NCI-H1105 (cell line): ENCODE results near the gene ANKRD12.
"Not testable (repeated sequence)": the region's sequence is repeated elsewhere in the genome, so short reads cannot be mapped to it uniquely, and the experiment has no call there.

Source experiments
- DNase-seq: peaks from one replicate; lab custom pipeline; 2025; lab: John Stamatoyannopoulos, UW

ANKRD12 gene

DNA sequence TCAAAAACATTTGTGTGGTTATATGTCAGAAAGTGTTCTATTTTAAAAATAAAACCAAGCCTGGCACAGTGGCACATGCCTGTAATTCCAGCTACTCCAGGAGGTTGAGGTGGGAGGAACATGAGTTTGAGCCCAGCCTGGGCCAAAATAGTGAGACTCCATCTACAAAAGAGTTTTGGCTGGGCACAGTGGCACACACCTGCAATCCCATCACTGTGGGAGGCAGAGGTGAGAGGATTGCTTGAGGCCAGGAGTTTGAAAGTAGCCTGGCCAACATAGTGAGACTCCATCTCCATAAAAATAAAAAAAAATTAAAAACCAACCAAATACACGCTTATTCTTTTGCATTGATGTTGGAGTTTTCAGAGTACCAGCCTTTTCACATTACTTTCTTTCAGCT is 9.6 kb downstream of the ANKRD12 start:
- DNase-seq, result no peak

DNA sequence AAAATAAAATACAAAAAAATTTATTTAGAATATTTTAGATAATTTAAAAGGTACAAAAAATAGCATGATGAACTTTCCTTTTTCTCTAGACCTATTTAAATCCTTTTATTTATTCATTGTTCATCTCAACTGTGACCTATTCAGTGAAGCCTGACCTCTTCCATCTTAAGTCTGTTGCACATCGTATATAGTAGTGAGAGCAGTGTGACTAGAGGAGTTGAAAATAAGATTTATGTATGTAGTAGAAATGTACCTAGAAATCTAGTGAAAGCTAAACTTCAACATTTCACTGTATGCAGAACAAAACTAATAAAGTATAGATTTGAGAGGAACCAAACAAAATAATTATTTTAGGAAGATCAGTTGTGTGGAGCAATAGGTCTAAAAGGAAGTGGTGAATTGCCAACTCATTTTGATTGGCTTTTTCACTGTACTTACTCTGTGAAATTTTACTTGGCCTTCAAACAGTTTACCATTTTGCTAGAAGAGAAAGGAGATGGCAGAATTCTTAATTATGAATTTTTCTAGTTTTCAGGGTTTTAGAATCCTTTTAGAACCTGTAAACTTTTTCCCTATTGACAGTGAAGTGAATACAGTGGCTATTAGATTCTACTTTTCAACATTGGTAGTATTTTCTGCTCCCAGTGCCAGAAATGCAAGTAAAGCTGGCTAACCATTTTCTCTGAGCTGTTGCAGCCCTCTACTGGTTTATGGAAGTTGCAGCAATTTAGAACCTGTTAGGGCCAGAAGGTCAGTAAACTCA is 11.0 kb downstream of the ANKRD12 start:
- DNase-seq, result peak; percentile 14

DNA sequence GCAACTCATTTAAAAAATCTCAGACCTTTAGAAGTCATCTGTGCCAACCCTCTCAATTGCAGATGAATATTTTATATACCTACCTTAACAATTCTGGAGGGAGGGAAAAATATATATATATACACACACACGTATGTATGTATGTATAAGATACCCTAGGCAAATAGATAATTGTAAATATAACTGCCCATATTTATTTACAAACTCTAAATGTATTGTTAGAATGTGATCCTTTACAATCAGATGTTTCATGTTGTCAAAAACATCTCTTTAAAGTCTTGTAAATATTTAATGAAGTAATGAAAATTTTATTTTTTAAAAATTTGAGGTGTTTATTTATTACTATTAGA is 11.6 kb downstream of the ANKRD12 start:
- DNase-seq, result no peak

DNA sequence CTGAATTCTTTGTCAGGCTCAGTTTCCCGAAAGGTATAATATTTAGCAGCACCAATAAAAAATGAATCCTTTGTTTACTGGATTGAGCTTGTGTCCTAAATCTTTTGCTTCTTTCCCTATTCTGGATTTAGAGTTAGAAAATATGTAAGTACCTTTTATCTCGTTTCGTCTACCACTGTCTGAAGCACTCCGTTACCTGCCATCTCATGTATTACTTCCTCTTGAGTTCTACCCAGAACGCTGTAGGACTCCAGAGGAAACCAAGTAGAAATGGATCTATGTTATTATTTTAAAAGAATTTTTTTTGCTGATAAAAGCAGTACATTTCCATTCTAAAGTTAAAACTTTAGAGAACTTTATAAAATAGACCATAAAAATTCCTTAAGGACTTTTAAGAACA is 13.5 kb downstream of the ANKRD12 start:
- no peak for DNase-seq

DNA sequence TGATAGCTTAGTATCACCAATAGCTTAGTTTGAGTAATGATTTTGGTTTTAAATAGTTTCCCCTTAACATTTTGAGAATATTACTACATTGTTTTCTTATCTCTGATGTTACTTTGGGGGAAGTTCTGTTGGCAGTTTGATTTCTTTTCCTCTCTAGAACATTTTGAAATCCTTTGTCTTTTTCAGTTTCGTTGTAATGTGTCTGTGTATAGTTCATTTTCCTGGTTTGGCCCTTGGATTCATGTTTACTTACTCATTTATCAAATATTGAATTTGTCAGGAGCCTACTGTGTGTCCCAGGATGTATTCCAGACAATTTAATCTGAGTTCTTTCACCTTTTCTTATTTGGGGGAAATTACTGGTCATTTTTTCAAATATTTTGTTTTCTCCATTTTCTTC is 16.7 kb downstream of the ANKRD12 start:
- no peak for DNase-seq

DNA sequence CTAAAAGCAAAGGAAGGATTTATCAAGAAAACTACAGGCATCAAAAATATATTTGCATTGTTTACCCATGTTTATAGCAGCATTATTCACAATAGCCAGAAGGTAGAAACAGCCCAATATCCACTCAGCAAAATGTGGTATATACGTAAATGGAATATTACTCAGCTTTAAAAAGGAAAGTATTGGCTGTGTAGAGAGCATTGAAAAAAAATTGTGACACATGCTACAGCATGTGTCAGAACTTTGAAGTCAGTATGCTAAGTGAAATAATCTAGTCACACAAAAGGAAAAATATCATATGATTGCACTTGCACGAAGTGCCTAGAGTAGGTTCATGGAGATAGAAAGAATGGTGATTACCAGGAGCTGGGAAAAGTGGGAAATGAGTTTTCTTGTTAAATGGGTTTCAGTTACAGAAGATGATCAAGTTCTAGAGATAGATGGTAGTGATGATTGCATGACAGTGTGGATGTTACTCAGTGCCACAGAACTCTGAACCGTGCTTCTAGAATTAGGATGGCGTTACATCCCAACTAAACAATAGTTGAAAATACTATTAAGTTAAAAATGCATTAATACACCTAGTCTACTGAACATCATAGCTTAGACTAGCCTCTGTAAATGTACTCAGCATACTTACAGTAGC is 20.1 kb downstream of the ANKRD12 start:
- no peak for DNase-seq

DNA sequence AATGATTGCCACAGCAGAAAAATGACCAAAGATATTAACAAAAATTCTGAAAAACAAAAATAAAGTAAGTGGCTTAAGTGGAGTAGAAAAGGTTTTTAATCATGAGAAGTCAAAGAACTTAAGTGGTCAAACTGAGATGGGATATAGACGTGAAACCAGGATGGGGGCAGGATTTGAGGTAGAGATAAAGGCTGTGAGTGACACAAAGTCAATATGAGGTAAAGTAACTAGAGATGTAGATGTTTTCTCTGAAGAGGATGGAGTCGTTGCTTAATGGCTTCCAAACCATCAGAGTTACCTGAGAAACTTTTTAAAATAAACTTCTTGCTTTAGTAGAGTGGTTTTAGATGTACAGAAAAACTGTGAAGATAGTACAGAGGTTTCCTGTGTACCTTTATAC is 21.2 kb downstream of the ANKRD12 start:
- DNase-seq, result no peak

DNA sequence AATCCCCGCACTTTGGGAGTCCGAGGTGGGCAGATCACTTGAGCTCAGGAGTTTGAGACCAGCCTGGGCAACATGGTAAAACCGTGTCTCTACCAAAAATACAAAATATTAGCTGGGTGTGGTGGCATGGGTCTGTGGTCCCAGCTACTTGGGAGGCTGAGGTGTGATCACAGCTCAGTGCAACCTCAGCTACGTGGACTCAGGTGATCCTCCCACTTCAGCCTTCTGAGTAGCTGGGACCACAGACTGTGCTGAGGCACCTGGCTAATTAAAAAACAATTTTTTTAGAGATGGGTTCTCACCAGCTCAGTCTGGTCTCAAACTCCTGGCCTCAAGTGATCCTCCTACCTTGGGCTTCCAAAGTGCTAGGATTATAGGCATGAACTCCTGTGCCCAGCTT is 23.4 kb downstream of the ANKRD12 start:
- no peak for DNase-seq

DNA sequence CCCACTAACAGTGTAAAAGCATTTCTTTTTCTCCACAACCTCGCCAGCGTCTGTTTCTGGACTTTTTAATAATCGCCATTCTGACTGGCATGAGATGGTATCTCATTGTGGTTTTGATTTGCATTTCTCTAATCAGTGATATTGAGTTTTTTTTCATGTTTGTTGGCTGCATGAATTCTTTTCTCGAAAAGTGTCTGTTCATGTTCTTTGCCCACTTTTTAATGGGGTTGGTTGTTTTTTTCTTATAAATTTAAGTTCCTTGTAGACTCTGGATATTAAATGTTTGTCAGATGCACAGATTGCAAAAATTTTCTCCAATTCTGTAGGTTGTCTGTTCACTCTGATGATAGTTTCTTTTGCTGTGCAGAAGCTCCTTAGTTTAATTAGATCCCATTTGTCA is 26.1 kb downstream of the ANKRD12 start:
- not testable (repeated sequence) for DNase-seq

DNA sequence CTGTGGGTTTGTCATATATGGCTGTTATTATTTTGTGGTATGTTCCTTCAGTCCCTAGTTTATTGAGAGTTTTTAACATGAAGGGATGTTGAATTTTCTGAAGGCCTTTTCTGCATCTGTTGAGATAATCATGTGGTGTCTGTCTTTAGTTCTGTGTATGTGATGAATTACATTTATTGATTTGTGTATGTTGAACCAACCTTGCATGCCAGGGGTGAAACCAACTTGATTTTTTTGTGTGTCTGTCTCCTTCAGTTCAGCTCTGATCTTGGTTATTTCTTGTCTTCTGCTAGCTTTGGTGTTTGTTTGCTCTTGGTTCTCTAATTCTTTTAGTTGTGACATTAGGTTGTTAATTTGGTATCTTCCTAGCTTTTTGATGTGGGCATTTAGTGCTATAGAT is 27.6 kb downstream of the ANKRD12 start:
- not testable (repeated sequence) for DNase-seq

DNA sequence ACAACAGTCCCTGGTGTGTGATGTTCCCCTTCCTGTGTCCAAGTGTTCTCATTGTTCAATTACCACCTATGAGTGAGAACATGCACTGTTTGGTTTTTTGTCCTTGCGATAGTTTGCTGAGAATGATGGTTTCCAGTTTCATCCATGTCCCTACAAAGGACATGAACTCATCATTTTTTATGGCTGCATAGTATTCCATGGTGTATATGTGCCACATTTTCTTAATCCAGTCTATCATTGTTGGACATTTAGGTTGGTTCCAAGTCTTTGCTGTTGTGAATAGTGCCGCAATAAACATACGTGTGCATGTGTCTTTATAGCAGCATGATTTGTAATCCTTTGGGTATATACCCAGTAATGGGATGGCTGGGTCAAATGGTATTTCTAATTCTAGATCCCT is 29.3 kb downstream of the ANKRD12 start:
- DNase-seq, result not testable (repeated sequence)

DNA sequence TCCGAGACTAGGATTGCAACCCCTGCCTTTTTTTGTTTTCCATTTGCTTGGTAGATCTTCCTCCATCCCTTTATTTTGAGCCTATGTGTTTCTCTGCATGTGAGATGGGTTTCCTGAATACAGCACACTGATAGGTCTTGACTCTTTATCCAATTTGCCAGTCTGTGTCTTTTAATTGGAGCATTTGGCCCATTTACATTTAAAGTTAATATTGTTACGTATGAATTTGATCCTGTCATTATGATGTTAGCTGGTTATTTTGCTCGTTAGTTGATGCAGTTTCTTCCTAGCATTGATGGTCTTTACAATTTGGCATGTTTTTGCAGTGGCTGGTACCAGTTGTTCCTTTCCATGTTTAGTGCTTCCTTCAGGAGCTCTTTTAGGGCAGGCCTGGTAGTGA is 32.9 kb downstream of the ANKRD12 start:
- not testable (repeated sequence) for DNase-seq

DNA sequence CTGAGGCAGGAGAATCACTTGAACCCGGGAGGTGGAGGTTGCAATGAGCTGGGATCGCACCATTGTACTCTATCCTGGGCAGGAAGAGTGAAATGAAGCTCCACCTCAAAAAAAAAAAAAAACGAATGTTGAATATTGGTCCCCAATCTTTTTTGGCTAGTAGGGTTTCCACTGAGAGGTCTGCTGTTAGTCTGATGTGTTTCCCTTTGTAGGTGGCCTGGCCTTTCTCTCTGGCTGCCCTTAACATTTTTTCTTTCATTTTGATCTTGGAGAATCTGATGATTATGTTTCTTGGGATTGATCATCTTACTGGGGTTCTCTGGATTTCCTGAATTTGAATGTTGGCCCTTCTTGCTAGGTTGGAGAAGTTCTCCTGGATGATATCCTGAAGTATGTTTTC is 35.3 kb downstream of the ANKRD12 start:
- DNase-seq, result not testable (repeated sequence)

DNA sequence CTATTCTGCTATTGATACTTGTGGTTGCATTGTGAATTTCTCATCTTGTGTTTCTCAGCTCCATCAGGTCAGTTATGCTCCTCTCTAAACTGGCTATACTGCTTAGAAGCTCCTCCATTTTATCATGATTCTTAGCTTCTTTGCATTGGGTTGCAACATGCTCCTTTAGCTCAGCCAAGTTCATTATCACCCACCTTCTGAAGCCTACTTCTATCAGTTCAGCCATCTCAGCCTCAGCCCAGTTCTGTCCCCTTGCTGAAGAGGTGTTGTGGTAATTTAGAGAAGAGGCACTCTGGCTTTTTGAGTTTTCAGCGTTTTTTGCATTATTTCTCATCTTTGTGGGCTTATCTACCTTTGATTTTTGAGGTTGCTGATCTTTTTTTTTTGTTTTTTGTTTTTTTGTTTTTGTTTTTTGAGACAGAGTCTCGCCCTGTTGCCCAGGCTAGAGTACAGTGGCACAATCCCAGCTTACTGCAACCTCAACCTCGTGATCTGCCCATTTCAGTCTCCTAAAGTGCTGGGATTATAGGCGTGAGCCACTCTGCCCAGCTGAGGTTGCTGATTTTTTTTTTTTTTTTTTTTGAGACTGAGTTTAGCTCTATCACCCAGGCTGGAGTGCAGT is 36.0 kb downstream of the ANKRD12 start:
- no peak for DNase-seq

DNA sequence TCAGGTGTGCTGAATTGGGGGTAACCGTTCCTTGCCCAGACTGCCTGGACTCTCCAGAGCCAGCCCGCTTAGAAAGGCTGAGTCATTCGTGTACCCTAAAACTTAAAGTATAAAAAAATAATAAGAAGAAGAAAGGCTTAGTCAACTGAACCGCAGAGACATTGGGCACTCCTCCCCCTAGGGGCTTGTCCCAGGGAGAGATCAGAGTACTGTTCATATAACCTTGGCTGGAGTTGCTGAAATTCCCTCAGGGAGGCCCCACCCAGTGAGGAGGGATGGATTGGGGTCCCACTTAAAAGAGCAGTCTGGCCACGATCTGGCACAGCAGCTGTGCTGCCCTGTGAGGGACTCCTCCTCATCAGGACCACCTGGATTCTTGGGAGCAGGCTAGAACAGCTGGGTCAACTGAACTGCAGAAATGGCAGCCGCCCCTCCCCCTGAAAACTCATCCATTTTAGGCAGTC is 37.2 kb downstream of the ANKRD12 start:
- no peak for DNase-seq

DNA sequence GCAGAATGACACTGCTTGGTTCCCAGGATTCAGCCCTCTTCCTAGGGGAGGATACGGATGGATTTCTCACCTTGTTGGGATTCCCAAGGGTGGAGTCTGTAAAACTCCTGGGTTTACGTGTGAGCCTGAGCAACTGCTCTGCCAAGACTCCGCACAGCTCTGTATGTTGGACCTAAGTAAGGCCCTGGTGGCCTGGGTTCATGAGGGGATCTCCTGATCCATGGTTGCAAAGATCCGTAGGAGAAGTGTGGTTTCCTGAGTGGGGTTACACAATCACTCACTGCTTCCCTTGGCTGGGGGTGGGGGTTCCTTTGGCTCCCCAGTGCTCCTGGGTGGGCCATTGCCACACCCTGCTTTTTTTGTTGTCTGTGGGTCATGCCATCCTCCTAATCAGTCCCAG is 37.7 kb downstream of the ANKRD12 start:
- no peak for DNase-seq

DNA sequence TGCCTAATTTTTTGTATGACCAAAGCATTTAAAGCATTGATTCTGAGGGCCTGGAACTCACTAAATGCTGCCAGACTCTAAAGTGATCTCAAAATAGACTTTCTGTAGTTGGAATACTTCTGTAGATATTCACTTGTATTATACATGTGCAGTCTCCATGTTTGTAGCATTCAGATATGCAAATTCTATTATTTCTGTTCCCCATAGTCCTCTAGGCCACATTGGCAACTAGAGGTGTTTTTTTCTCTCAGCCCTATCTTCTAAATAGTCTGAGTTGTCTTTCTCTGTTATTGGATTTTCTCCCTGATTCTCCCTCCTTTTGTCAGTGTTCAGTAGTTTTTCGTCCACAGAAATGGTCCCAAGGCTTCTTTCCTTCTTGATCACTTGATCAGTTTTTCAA is 38.5 kb downstream of the ANKRD12 start:
- DNase-seq, result no peak

DNA sequence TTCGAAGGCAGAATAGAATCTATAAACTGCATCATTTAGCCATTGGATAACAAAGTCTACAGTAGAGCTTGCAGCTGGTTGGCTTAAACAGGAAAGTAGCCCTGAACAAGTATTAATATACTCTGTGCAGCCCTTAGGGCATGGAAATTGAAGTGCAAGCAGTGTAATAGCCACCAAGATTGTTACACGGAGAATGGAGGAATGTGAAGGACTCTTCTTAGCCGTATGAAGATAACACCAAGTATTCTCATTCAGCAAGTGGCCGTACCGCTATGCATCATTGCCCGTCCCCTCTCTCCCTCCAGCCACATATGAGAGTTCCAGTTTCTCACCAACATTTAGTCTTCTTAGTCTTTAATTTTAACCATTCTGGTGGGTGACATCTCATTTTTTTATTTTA is 40.5 kb downstream of the ANKRD12 start:
- DNase-seq, result no peak

DNA sequence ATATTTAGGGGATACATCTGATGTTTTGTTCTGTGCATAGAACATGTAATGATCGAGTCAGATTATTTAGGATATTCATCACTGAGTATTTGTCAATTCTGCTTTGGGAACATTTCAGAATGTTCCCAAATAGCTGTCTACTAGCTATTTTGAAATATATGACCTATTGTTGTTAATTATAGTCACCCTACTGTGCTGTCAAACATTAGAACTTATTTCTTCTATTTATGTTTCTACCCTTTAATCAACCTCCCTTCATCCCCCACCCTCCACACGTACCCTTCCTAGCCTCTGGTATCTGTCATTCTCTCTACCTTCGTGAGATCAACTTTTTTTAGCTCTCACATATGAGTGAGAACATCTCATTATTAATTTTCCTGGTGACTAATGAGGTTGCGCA is 40.9 kb downstream of the ANKRD12 start:
- no peak for DNase-seq

DNA sequence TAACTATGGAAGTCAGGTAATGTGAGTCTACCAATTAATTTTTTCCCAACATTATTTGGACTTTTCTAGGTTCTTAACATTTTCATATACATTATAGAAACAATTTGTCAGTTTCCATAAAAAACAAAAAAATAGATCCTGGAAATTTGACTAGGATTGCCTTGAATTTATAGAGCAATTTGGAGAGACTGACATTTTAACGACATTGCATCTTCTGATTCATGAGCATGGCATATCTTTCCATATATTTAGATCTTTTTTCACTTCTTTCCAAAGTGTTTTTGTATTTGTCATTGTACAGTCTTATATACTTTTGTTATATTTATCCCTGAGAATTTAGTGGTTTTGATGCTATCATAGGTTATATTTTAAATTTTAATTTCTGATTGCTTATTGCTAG is 42.0 kb downstream of the ANKRD12 start:
- DNase-seq, result no peak

DNA sequence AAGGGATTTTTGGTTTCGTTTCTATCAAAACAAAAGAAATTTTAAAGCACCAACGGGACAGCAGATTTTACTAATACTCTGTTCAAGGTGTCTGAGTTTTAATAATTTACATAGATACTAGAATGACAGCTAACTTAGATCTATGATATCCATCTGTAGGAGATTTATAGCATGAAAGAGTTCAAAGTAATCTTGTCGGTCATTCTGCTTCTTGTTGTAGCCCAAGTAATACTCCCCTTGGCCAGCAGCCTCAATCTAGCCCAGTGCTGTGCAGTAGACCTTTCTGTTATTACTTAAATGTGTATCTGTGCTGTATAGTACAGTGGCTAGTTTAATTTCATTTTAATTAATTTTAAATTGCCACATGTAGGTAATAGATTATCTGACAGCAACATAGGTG is 44.7 kb downstream of the ANKRD12 start:
- no peak for DNase-seq

DNA sequence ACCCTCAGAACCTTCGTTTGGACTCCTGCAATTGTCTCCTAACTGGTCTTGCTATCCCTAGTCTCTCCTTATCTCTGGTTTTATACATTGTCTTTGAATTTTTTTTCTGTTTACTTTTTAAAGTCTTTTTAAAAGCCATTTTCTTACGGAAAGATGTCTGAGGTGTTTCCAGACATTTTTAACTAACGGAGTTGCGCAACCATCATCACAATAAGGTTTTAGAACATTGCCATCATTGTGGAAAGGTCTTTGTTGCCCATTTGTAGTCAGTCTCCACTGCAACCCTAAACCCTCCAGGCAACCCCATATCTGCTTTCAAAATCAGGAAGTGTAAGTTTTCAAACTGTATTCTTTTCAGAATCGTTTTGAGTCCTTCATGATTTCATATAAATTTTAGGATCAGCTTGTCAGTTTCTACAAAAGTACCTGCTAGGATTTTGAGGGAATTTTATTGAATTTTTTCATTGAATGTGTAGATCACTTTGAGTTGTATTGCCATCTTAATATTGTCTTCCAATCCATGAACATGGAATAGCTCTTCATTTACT is 46.3 kb downstream of the ANKRD12 start:
- no peak for DNase-seq

DNA sequence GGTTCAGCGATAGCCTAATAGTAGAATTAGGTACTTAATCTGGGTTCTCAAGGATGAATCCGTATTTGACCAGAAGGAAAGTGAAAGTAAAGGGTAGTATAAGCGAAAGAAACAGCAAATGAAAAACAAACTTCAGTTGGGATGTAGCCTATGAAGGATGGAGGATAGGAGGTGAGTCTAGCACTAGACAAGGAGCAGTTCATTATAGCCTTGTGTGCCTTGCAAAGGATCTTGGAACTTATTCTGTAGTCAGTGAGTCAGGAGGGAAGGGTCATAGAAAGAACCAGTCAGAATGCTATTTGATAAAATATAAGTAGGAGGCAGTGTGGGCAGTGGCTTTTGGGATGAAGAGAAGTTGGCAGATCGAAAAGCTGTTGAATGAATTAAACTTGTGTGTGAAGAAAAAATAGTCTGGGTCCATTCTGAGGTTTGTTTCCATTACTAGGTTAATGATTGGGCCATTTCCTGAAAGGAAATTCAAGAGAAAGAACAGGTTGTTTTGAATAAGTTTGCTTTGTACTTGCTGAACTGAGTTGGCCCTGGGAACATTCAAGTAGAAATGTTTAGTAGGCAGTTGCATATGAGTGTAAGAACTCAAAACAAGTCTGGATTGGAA is 48.5 kb downstream of the ANKRD12 start:
- no peak for DNase-seq
